HG02840 (cell line): Measurements from ENCODE around the gene HSP90AA1.
"Not testable (repeated sequence)": the region's sequence is repeated elsewhere in the genome, so short reads cannot be mapped to it uniquely, and the experiment has no call there.

Experiments
- ATAC-seq: cut with Tn5 transposase; IDR thresholded peaks from one replicate; pipeline ENCODE4 v1.9.1; 2021; ENCODE audit warnings: mild to moderate bottlenecking, moderate library complexity, moderate number of reproducible peaks; ENCODE audit not compliant: unreplicated experiment, low FRiP score

HSP90AA1 gene

GRCh38 chr14:102095231-102095870 lies 8.5 kb upstream of the HSP90AA1 start:
- ATAC-seq: no peak

- ATAC-seq: no peak
Observed at GRCh38 chr14:102094101-102094500, 7.3 kb upstream of the HSP90AA1 start.

- no peak for ATAC-seq
Observed at GRCh38 chr14:102092806-102093205, 6.0 kb upstream of the HSP90AA1 start.

- ATAC-seq: no peak
Observed at GRCh38 chr14:102090713-102091112, 3.9 kb upstream of the HSP90AA1 start.

DNA sequence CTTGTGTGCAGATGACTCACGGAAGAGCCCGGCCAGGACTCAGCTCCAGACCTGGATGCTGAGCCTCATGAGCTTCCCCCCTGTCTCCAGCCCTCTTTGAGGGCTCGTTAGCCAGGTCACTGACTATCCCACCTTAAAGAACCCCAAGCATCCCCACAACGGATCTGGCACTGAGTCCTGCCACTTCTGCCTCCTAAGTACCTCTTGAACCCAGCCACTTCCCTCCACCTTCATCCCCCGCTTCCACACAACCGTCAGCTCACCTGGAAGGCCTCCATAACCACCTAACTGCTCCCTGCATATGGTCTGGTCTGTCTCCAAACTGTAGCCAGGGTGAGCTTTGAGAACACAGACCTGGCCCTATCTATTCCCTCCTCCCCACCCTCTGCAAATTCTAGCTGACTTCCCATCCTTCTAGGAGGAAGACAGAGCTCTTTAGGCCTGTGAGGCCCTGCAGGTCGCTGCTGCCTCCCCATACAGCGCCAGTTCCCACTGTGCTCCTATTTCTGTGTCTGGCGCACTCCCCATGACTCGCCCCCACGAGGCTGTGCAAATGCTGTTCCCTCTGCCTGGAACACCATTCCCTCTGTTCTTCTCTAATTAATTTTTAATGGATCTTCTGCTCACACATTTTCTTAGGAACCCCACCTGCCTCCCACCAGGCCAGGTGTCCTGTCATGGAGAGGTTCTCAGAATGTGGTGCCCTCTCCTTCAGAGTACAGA lies 2.9 kb upstream of the HSP90AA1 start:
- no peak for ATAC-seq

GRCh38 chr14:102088012-102088792 lies 1.4 kb upstream of the HSP90AA1 start:
- ATAC-seq: no peak

- no peak for ATAC-seq
Observed at GRCh38 chr14:102087762-102088011, 843 bp upstream of the HSP90AA1 start.

GRCh38 chr14:102086709-102086971 lies 204 bp downstream of the HSP90AA1 start:
- no peak for ATAC-seq

DNA sequence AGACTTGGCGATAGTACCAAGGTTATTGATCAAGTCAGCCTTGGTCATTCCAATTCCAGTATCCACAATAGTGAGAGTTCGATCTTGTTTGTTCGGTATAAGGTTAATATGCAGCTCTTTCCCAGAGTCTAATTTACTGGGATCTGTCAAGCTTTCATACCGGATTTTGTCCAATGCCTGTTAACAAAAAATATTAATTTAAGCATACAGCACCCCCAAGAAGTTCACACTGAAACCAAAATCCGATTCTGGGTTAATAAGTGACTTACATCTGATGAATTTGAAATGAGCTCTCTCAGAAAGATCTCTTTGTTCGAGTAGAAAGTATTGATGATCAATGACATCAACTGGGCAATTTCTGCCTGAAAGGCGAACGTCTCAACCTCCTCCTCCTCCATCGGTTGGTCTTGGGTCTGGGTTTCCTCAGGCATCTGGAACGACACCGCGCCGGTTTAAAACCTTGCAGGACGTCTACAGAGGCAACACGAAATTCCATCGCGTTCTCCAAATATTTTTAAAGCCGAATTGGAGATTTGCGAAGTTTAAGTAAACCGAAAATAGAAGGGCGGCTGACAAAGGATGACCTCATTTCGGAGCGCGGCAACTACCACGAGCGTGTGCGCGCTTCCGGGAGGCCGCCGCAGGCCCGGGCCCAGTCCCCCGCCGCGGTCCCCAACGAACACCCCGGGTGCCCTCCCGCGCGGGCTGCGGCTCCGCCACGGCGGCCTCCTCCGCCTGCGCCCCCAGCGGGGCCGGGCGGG lies 716 bp downstream of the HSP90AA1 start:
- ATAC-seq: peak; percentile 23

DNA sequence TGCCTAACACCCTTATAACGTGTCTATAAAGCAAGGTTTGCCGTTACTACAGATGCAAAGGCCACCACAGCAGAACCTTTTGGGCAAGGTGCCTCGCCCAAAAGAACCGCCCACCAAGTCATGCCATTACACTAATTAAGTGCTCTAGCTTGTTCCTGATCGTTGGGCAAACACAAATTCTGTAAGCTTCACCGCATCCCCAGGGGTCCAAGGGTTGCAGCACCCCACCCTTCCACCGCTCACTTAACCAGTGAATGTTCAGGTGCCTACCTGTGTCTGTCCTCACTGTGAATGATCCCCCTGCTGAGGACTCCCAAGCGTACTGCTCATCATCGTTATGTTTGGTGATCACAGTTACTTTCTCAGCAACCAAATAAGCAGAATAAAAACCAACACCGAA lies 1.4 kb downstream of the HSP90AA1 start:
- no peak for ATAC-seq

GRCh38 chr14:102084931-102085330 lies 1.9 kb downstream of the HSP90AA1 start:
- ATAC-seq: no peak

DNA sequence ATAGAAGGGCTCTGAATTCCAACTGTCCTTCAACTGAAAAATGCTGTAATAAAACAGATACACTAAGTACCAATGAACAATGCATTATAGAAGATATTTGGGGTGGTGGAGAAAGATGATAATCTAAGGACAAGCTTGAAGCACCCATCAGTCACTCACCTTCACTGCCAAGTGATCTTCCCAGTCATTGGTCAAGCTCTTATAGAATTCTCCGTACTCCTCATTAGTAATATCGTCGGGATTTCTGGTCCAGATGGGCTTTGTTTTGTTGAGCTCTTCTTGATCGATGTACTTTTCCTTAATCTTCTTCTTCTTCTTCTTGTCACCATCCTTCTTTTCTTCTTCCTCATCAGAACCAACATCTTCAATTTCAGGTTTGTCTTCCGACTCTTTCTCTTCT lies 2.3 kb downstream of the HSP90AA1 start:
- ATAC-seq: not testable (repeated sequence)

DNA sequence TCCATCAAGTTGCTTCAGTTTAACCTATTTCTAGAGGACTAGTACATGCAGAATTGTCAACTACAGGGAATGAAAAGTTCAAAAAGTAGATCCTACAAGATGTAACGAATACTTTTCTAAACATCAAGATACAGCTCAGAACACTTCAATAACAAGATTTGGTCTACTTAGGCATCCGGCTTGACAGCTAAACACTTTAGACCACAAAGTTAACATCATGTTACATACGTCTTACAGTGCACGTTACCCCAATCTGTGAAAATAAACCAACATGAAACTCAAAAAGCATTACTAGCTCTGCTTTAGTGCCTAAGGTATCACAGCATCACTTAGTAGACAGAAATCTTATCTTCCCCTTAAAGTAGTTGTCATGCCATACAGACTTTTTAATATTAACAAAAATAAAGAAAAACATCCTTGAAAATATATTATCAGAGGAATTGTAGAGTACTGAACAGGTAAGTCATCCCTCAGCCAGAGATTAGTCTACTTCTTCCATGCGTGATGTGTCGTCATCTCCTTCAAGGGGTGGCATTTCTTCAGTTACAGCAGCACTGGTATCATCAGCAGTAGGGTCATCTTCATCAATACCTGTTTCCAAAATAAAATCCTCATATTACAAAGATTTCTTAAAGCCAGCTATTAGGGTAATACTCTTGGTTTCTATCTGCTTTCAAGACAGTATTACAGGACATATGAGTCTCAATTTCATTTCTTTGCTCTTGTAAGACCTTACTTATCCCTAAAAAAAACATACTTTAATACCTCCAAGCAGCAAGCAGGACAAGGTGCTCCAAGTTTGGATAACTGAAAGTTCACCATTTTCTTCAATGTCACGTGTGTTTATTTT lies 5.4 kb downstream of the HSP90AA1 start:
- ATAC-seq: no peak

DNA sequence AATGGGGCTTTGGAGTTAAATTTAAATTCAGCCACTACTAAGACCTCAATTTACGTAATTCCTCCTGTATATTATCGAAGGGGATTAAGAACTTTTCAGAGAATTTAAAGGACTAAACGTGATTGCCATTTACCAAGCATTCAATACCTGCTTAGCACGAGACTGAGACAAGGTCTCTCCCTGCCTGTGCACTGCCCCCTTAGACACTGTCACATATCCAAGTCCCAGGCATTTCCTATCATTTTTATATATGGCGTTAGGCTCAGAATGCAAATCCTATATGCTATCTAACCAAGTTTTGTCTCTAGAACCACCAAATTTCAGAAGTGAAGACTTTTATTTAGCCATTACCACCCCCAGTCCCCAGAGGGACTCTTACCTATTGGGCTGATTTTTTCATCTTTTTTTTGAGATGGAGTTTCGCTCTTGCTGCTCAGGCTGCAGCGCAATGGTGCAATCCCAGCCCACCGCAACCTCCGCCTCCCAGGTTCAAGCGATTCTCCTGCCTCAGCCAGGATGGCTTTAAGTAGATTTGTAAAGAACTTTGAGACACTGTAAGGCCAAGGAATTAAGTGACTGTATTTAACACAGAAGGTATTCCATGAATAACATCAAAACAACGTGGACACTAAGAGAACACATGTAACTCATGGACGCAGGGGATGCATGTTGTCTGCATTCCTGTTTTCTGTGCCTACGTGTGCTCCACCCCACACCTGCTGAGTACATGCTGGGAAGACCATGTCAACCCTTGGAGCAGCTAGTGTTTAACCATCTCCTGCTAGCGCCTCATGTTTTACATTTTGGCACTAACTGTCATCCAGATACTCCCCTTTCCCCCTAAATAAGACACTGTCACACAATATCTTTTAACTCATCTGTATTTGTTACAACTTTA lies 6.4 kb downstream of the HSP90AA1 start:
- no peak for ATAC-seq

DNA sequence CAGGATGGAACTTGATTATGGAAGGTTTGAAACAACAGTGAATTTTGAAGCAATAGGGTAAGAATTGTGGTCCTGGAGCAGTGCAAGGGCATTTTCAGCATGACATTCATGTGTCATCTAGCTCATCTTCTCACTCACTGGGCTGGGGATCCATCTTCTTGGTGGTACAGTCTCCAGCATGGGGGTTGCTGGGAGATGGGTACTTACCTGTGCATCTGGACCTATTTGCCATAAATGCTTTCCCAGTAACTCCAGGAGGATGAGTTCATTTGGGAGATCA lies 7.2 kb downstream of the HSP90AA1 start:
- no peak for ATAC-seq

DNA sequence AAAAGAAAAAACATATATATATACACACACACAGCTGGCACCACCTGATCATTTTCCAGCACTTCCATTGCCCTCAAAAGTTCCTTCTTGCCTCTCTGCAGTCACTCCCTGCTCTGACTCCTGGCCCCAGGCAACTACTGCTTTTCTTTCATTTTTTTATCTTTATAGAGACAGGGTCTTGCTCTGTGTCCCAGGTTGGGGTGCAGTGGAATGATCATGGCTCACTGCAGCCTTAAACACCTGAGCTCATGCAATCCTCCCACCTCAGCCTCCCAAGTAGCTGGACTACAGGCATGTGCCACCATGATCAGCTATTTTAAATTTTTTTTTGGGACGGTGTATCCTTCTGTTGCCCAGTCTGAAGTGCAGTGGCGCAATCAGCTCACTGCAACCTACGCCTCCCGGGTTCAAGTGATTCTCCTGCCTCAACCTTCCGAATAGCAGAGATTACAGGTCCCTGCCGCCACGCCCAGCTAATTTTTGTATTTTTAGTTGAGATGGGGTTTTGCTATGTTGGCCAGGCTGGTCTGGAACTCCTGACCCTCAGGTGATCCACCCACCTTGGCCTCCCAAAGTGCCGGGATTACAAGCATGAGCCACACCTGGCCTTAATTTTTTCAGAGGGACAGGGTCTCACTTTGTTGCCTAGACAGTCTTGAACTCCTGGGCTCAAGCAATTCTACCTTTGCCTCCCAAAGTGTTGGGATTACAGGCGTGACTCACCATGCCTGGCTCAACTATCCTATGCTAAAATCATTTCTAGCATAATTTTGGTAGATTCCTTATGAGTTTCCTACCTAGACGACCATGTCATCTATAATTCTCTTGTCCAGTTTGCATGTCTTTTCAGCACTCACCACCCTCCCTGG lies 7.8 kb downstream of the HSP90AA1 start:
- ATAC-seq: no peak

DNA sequence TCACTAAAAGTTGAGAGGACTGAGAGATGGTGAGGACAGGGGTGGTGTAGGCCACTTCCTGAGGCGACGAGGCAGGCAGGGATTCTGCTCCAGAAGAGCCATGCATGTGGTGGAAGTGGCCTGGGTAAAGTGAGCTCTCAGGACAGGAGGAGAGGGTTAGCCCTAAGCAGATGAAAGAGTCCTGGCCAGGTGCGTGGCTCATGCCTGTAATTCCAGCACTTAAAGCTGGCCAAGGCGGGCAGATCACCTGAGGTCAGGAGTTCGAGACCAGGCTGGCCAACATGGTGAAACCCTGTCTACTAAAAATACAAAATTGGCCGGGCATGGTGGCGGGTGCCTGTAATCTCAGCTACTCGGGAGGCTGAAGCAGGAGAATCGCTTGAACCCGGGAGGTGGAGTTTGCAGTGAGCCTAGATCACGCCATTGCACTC lies 8.5 kb downstream of the HSP90AA1 start:
- ATAC-seq: not testable (repeated sequence)

GRCh38 chr14:102077382-102077709 lies 9.5 kb downstream of the HSP90AA1 start:
- no peak for ATAC-seq

- no peak for ATAC-seq
Observed at GRCh38 chr14:102075155-102075554, 11.7 kb downstream of the HSP90AA1 start.
